Neural cell (in vitro differentiated cells): ENCODE results near the gene ACTR1A. TPM values are rescaled to one million over a fixed set of nuclear protein-coding genes. Genes with fewer than 3 reads are reported as not detected.

Source experiments
- H2AFZ ChIP-seq: fragments of 200-600, 300-800 bp; sonication (generic), shearing (Covaris generic); 2 replicates; pipeline ENCODE4 v1.6.0; 2014; ENCODE audit warnings: low read depth, mild to moderate bottlenecking, antibody characterized with exemption, low read length, moderate library complexity
- H3F3A ChIP-seq: fragments of 200-600 bp; shearing (Covaris generic); 2 replicates; pipeline ENCODE4 v1.6.1; 2016; ENCODE audit warnings: mild to moderate bottlenecking, moderate library complexity, mixed read lengths, antibody characterized with exemption, low read length; ENCODE audit not compliant: insufficient read depth, poor library complexity, severe bottlenecking
- H3K27ac ChIP-seq: fragments of 200-600, 300-800 bp; sonication (generic), shearing (Covaris generic); 2 replicates; pipeline ENCODE4 v1.5.1; 2014; ENCODE audit warnings: mild to moderate bottlenecking, low read length, moderate library complexity
- H3K27me3 ChIP-seq: fragments of 300-800, 200-600 bp; sonication (generic), shearing (Covaris generic); 2 replicates; pipeline ENCODE4 v1.6.0; 2014; ENCODE audit warnings: mild to moderate bottlenecking, low read depth, low read length, moderate library complexity; ENCODE audit not compliant: insufficient read depth
- H3K36me3 ChIP-seq: fragments of 300-800, 200-600 bp; sonication (generic), shearing (Covaris generic); 2 replicates; pipeline ENCODE4 v1.5.1; 2014; ENCODE audit warnings: mild to moderate bottlenecking, antibody characterized with exemption, low read length, moderate library complexity; ENCODE audit not compliant: insufficient read depth
- H3K4me2 ChIP-seq: fragments of 300-800, 200-600 bp; sonication (generic), shearing (Covaris generic); 2 replicates; pipeline ENCODE4 v1.6.0; 2014; ENCODE audit warnings: mild to moderate bottlenecking, low read length
- H3K4me3 ChIP-seq: fragments of 300-800, 200-600 bp; sonication (generic), shearing (Covaris generic); 2 replicates; pipeline ENCODE4 v1.5.1; 2014; ENCODE audit warnings: mild to moderate bottlenecking, low read length, moderate library complexity
- H3K79me2 ChIP-seq: fragments of 200-600 bp; shearing (Covaris generic); replicated peaks from 2 replicates; pipeline ENCODE4 v1.6.0; 2014; ENCODE audit warnings: mild to moderate bottlenecking, low read length, moderate library complexity; ENCODE audit not compliant: insufficient read depth
- H3K9ac ChIP-seq: fragments of 300-800, 200-600 bp; sonication (generic), shearing (Covaris generic); 2 replicates; pipeline ENCODE4 v1.6.1; 2016; ENCODE audit warnings: mild to moderate bottlenecking, low read length, mixed read lengths
- H3K9me2 ChIP-seq: fragments of 200-600 bp; shearing (Covaris generic); 2 replicates; pipeline ENCODE4 v1.6.1; 2016; ENCODE audit warnings: mild to moderate bottlenecking, low read length, mixed read lengths; ENCODE audit not compliant: insufficient read depth
- H3K9me3 ChIP-seq: fragments of 200-600, 300-800 bp; sonication (generic), shearing (Covaris generic); 2 replicates; pipeline ENCODE4 v1.6.1; 2016; ENCODE audit warnings: mild to moderate bottlenecking, mixed run types, low read length, moderate library complexity, mixed read lengths
- H4K20me1 ChIP-seq: fragments of 200-600 bp; shearing (Covaris generic); 2 replicates; pipeline ENCODE4 v1.6.1; 2016; ENCODE audit warnings: mild to moderate bottlenecking, mixed run types; ENCODE audit not compliant: insufficient read depth
- EP300 ChIP-seq: fragments of 450-650 bp; conservative IDR thresholded peaks from 2 replicates; pipeline ENCODE4 v1.6.1; 2014; ENCODE audit warnings: antibody characterized with exemption, mild to moderate bottlenecking, moderate library complexity; ENCODE audit not compliant: poor library complexity, severe bottlenecking
- EZH2 ChIP-seq: fragments of 200-600, 300-800 bp; shearing (Covaris generic), sonication (generic); IDR thresholded peaks from 2 replicates; pipeline ENCODE4 v1.6.1; 2014; ENCODE audit warnings: antibody characterized with exemption, low read length, borderline replicate concordance, mild to moderate bottlenecking; ENCODE audit not compliant: insufficient read depth, poor library complexity, severe bottlenecking
- MXI1 ChIP-seq: fragments of 450-650 bp; conservative IDR thresholded peaks from 2 replicates; pipeline ENCODE4 v1.6.1; 2014; ENCODE audit warnings: antibody characterized with exemption, mild to moderate bottlenecking; ENCODE audit not compliant: poor library complexity, severe bottlenecking
- POLR2AphosphoS5 ChIP-seq: IDR thresholded peaks from 2 replicates; pipeline ENCODE4 v1.6.1; 2012
- RAD21 ChIP-seq: fragments of 450-650 bp; conservative IDR thresholded peaks from 2 replicates; pipeline ENCODE4 v1.6.1; 2014; ENCODE audit warnings: antibody characterized with exemption, mild to moderate bottlenecking, moderate library complexity
- SMC3 ChIP-seq: fragments of 450-650 bp; conservative IDR thresholded peaks from 2 replicates; pipeline ENCODE4 v1.6.1; 2014; ENCODE audit warnings: antibody characterized with exemption, mild to moderate bottlenecking, moderate library complexity; ENCODE audit not compliant: poor library complexity
- TAF1 ChIP-seq: IDR thresholded peaks from 2 replicates; pipeline ENCODE4 v1.6.1; 2012; ENCODE audit warnings: low read depth
- polyA plus RNA-seq: library from polyadenylated mRNA; depleted of rRNA; stranded (reverse); fragments of >200 nt; gene quantifications from 2 replicates; pipeline ENCODE4 v1.2.3, GENCODE V29; 2014
- TF ChIP-seq, protein P1 (sequence below): fragments of 450-650 bp; IDR thresholded peaks from 2 replicates; pipeline ENCODE4 v1.5.1; 2014; ENCODE audit warnings: antibody characterized with exemption, mild to moderate bottlenecking, moderate library complexity; ENCODE audit not compliant: poor library complexity, severe bottlenecking
- TF ChIP-seq, protein P2 (sequence below): IDR thresholded peaks from 2 replicates; pipeline ENCODE4 v1.6.1; 2012; ENCODE audit warnings: borderline replicate concordance

Gene ACTR1A
- polyA plus RNA-seq, 1 donor from 2014 or later = 316 TPM

DNA sequence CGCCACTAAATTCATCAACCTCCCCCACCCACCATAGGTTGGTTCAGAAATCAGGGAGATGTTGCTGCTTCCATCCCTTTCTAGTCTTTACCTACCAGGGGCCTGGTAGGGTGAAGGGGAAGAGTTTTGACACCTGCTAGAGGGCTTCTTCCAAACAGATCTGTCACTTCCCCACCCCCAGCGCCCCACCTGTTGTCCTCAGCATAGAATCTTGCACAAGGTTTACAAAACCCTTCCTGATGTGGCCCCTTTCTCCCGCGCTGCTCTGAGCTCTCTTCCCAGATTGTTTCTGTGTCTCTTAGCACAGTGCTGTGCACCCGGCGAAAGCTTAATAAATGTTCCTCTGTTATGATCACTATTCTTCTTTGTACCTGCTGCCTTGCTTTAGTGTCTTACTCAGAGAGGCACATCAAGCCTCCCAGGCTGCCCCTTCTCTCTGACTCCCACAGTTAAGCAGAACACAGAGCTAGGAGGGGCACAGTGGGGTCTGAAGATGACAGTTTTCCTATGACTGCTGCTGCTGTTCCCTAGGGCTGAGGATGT is 39.9 kb downstream of the ACTR1A start:
- Histone ChIP-seq H3K9me2 (no peaks in the 10 kb centered on the region), H2AFZ (no peak overlapping the region), H3K4me2 (no peak overlapping the region), H3K9ac (no peak overlapping the region), H4K20me1 (no peaks in the 10 kb centered on the region), H3K79me2 (no peaks in the 10 kb centered on the region), H3K27me3 (no peaks in the 10 kb centered on the region), H3K36me3 (no peaks in the 10 kb centered on the region), H3K4me3 (peak overlapping the region; percentile 75), H3K9me3 (no peaks in the 10 kb centered on the region), H3F3A (no peaks in the 10 kb centered on the region), H3K27ac (no peak overlapping the region)
- TF ChIP-seq, protein P1, sequence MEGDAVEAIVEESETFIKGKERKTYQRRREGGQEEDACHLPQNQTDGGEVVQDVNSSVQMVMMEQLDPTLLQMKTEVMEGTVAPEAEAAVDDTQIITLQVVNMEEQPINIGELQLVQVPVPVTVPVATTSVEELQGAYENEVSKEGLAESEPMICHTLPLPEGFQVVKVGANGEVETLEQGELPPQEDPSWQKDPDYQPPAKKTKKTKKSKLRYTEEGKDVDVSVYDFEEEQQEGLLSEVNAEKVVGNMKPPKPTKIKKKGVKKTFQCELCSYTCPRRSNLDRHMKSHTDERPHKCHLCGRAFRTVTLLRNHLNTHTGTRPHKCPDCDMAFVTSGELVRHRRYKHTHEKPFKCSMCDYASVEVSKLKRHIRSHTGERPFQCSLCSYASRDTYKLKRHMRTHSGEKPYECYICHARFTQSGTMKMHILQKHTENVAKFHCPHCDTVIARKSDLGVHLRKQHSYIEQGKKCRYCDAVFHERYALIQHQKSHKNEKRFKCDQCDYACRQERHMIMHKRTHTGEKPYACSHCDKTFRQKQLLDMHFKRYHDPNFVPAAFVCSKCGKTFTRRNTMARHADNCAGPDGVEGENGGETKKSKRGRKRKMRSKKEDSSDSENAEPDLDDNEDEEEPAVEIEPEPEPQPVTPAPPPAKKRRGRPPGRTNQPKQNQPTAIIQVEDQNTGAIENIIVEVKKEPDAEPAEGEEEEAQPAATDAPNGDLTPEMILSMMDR = no peak
- TF ChIP-seq, protein P2, sequence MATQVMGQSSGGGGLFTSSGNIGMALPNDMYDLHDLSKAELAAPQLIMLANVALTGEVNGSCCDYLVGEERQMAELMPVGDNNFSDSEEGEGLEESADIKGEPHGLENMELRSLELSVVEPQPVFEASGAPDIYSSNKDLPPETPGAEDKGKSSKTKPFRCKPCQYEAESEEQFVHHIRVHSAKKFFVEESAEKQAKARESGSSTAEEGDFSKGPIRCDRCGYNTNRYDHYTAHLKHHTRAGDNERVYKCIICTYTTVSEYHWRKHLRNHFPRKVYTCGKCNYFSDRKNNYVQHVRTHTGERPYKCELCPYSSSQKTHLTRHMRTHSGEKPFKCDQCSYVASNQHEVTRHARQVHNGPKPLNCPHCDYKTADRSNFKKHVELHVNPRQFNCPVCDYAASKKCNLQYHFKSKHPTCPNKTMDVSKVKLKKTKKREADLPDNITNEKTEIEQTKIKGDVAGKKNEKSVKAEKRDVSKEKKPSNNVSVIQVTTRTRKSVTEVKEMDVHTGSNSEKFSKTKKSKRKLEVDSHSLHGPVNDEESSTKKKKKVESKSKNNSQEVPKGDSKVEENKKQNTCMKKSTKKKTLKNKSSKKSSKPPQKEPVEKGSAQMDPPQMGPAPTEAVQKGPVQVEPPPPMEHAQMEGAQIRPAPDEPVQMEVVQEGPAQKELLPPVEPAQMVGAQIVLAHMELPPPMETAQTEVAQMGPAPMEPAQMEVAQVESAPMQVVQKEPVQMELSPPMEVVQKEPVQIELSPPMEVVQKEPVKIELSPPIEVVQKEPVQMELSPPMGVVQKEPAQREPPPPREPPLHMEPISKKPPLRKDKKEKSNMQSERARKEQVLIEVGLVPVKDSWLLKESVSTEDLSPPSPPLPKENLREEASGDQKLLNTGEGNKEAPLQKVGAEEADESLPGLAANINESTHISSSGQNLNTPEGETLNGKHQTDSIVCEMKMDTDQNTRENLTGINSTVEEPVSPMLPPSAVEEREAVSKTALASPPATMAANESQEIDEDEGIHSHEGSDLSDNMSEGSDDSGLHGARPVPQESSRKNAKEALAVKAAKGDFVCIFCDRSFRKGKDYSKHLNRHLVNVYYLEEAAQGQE = no peak
- TF ChIP-seq RAD21 (no peak), SMC3 (no peak), EP300 (no peak), TAF1 (no peak), MXI1 (no peak), EZH2 (no peak), POLR2AphosphoS5 (no peak)

GRCh38 chr10:102461187-102462054 is 41.1 kb downstream of the ACTR1A start:
- Histone ChIP-seq H3K9ac (peak overlapping the region; percentile 72), H2AFZ (peak overlapping the region; percentile 99), H3K9me2 (no peaks in the 10 kb centered on the region), H3K4me3 (peak overlapping the region; percentile 75), H3F3A (no peaks in the 10 kb centered on the region), H3K36me3 (no peaks in the 10 kb centered on the region), H3K27me3 (no peaks in the 10 kb centered on the region), H4K20me1 (no peaks in the 10 kb centered on the region), H3K4me2 (peak overlapping the region; percentile 69), H3K79me2 (no peaks in the 10 kb centered on the region), H3K9me3 (no peaks in the 10 kb centered on the region), H3K27ac (peak overlapping the region; percentile 80)
- TF ChIP-seq SMC3 (no peak), POLR2AphosphoS5 (peak; percentile 61), TAF1 (peak; percentile 29), MXI1 (peak; percentile 59), EZH2 (no peak), RAD21 (no peak), EP300 (no peak)
- TF ChIP-seq, protein P2 = peak; percentile 19
- TF ChIP-seq, protein P1 = no peak
